HG03103 (cell line): Measurements from ENCODE around the gene B3GNT9.

Experiments
- ATAC-seq: cut with Tn5 transposase; IDR thresholded peaks from one replicate; pipeline ENCODE4 v1.9.1; 2021; ENCODE audit warnings: low read depth; ENCODE audit not compliant: unreplicated experiment

B3GNT9 gene

GRCh38 chr16:67116388-67117311 lies 34.1 kb downstream of the B3GNT9 start:
- no peak for ATAC-seq

GRCh38 chr16:67115639-67116038 lies 35.2 kb downstream of the B3GNT9 start:
- ATAC-seq = no peak

- ATAC-seq = no peak
These were observed 36.0 kb downstream of the B3GNT9 start for GRCh38 chr16:67114793-67115192.

GRCh38 chr16:67112591-67113399 lies 38.0 kb downstream of the B3GNT9 start:
- no peak for ATAC-seq

GRCh38 chr16:67111951-67112444 lies 38.8 kb downstream of the B3GNT9 start:
- no peak for ATAC-seq

GRCh38 chr16:67109407-67110135 lies 41.2 kb downstream of the B3GNT9 start, which contains the start of gene PHAF1:
Gene PHAF1, plus strand, starts transcription at chr16:67109941. Its CDS starts 235 bp downstream, at chr16:67110176.
- ATAC-seq = peak; percentile 81

- no peak for ATAC-seq
These were observed 41.8 kb downstream of the B3GNT9 start for GRCh38 chr16:67108931-67109406.

- no peak for ATAC-seq
These were observed 42.3 kb downstream of the B3GNT9 start for GRCh38 chr16:67108489-67108888.

- ATAC-seq = no peak
These were observed 44.9 kb downstream of the B3GNT9 start for GRCh38 chr16:67105881-67106280.

- no peak for ATAC-seq
These were observed 45.6 kb downstream of the B3GNT9 start for GRCh38 chr16:67105246-67105645.

GRCh38 chr16:67104845-67105244 lies 46.0 kb downstream of the B3GNT9 start:
- ATAC-seq = no peak

GRCh38 chr16:67104061-67104460 lies 46.7 kb downstream of the B3GNT9 start:
- ATAC-seq = no peak

- no peak for ATAC-seq
These were observed 49.3 kb downstream of the B3GNT9 start for GRCh38 chr16:67101311-67102082.

- ATAC-seq = no peak
These were observed 50.1 kb downstream of the B3GNT9 start for GRCh38 chr16:67100569-67101310.

- no peak for ATAC-seq
These were observed 52.2 kb downstream of the B3GNT9 start for GRCh38 chr16:67098599-67098998.
